ENCODE data around the gene HPSE.
"Not testable (repeated sequence)": the region's sequence is repeated elsewhere in the genome, so short reads cannot be mapped to it uniquely, and the experiment has no call there.

Gene HPSE

DNA sequence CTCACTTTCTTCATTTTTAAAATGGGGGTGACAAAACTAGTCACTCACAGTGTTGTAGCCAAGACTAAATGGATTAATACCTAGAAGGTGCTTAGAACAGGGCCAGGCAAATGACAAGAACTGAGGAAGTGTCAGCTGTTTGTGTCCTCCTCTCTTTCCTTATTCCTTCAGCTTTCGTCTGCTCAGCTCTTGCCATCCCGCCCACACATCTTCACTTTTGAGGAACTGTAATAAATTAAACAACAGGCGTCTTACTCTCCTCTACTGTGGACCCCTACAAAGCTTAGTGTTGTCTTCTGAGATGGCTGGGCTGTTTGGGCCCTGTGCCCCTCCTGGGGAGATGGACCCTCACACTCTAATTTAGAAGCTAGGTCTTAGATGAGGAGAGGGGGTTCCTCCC is 2.7 kb downstream of the HPSE start:
- no peak for DNase-seq (ENCODE audit: low spot score)

DNA sequence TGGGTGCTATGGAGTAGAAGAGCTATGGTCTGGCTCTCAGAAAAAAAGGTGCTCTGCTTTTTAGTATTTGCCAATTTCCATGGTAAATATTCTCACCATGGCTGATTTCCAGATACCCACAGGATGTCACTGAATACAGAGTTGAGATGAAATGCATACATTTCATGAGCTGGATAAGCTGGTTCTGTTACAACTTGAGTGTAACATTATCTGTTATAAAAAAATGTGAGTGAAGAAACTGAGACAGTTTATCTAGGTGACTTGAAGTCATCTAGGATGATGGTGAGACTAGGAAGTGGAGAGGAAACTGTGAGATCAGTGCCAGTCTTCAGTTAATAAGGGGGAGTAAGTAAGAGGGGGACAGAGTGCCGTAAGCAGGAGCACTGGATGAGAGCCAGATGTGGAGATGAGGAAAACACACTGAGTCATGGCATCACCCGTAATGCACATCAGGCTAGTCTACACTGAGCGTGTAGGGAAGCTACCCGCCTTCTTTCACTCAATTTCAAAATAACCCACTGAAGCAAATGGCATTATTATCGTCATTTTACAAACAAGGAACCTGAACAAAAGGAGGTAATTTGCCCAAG is 5.0 kb downstream of the HPSE start:
- no peak for DNase-seq (ENCODE audit: low spot score)

DNA sequence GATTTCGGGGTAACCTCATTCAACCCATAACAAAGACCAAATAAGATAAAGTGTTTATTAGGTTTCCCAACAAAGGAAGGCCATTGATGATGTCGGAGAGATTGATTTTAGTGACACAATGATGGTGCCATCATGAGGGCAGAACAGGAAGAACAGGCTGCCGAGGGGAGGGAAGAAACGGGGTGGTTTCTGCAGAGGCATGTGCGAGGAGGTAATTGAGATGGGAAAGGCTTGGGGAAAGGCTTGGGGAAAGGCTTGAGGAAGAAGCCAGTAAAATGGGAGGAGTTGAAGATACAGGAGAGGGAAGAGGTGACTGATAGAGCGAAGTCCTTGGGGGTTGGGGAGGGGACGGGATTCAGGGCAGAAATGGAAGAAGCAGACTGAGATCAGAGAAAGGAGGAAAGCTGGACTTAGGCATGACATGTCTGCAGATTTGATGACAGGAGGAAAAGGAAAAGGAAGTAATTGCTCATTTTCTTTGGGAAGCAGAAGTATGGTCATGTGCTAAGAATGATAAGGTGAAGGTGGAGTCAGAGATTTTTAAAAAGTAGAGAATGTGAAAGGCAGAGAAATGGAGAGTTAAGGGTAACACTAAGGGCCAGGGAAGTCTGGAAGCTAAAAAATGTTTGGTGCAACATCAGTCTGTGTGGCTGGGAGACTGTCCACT is 6.0 kb downstream of the HPSE start:
- no peak for DNase-seq (ENCODE audit: low spot score)

DNA sequence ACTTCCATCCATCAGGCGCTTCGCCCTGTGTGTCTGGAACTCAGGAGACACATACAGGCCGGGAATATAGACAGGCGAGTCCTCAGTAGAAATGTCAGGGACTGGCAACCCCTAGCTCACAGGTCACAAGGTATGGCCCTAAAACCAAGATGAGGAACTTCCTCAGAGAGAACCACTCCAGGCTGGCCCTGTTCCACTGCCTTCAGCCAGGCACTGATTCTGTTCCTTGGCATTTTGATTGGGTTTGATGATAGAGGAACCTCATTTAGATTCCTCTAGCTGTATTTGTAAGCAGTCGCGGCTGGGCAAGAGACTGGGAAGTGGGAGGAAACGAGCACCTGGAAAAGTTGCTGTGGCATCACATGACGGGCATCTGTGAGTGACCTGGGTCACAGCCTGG is 8.1 kb downstream of the HPSE start:
- no peak for DNase-seq (ENCODE audit: low spot score)

DNA sequence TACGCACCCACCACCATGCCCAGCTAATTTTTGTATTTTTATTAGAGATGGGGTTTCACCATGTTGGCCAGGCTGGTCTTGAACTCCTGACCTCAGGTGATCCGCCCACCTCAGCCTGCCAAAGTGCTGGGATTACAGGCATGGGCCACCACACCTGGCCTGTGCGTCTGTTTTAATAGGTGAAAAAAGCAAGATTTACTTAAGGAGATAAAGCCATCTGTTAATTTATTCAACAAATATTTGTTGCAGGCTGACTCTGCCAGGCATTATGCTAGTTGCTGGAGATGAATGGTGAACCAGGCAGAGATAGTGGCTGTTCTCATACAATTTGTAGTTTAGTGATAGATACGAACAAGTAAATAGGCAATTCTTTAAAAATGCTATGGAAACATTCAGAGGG is 9.3 kb downstream of the HPSE start:
- not testable (repeated sequence) for DNase-seq (ENCODE audit: low spot score)

DNA sequence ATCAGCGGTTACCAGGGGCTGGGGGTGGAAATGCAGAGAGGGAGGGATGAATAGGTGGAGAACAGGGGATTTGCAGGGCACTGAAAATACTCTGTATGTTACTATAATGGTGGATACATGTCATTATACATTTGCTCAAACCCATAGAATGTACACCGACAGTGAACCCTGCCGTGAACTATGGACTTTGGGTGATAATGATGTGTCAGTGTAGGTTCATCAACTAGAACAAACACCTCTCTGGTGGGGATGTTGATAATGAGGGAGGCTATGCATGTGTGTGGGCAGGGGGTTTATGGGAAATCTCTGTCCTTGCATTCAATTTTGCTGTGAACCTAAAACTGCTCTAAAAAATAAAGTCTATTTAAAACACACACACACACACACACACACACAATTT is 11.5 kb downstream of the HPSE start:
- DNase-seq (ENCODE audit: low spot score): no peak

DNA sequence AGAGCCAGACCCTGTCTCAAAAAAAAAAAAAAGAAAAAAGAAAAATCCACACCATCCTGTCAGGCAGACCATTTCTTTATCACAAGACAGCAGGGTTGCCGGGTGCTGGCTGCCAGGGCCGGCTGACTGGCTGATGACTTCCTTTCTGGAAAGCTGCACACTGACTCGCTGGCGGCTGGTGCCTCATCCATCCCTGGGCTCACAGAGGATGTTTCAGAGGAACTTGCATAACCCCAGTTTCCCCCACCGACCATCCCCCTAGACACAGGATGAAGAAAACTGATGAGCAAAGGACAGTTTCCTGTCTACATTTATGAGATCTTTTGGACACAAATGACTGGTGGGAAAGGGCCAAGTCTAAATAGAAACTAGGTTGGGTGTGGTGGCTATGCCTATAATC is 14.1 kb downstream of the HPSE start:
- DNase-seq (ENCODE audit: low spot score): peak; percentile 46

DNA sequence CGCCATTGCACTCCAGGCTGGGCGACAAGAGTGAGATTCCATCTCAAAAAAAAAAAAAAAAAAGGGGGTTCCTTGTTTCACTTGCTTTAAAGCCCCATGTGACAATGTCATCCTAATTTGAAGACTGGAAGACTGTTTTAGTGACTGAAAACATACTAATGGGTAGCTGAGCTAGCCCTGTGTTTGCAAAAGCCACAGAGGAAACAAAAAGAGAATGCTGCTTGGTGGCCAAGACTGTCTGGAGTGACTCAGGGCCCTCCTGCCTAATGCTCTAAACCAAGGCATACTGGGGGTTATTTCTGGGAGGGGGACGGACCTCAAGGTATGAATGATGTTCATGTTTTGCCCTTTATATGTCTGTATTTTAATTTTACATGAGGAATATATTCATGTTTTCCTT is 16.0 kb downstream of the HPSE start:
- no peak for DNase-seq (ENCODE audit: low spot score)

DNA sequence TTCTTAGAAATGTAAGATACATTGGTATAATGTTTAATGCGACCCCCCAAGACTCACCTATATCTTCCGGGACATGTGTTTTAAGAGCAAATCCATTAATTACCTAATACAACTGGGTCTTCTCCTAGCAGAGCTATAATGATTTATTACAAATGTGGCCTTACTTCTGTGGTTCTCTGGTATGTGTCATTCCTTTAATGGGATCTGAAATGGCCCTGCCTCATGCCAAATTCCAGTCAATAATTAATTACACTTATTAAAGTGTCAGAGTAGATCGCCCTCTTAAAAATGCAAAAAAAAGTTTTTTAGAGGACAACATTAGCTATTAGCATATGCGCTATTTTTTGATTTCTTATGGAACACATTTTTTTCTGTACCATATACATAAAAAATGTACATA is 17.0 kb downstream of the HPSE start:
- DNase-seq (ENCODE audit: low spot score): no peak

DNA sequence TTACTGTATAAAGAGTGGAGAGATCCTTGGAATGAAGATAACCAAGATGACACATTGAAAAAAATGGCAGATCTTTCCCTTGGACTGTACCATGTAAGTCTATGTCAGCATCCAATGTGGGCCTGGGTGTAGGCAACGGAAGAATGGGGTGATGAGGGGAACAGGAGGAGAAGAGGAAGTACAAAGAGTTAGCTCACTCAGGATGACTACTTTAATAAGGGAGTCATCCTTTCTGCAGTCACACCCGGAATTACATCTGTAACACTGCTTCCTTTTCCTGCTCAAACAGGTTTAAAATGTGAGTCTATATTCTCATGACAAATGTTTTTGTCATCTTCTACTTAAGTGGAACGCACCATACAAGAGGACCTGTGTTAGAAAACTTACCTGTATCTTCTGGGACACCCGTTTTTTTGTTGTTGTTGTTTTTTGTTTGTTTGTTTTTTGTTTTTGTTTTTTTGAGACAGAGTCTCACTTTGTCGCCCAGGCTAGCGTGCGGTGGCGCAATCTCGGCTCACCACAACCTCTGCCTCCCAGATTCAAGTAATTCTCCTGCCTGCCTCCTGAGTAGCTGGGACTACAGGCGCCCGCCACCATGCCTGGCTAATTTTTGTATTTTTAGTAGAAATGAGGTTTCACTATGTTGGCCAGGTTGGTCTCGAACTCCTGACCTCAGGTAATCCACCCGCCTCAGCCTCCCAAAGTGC is 18.0 kb downstream of the HPSE start:
- DNase-seq (ENCODE audit: low spot score): no peak

DNA sequence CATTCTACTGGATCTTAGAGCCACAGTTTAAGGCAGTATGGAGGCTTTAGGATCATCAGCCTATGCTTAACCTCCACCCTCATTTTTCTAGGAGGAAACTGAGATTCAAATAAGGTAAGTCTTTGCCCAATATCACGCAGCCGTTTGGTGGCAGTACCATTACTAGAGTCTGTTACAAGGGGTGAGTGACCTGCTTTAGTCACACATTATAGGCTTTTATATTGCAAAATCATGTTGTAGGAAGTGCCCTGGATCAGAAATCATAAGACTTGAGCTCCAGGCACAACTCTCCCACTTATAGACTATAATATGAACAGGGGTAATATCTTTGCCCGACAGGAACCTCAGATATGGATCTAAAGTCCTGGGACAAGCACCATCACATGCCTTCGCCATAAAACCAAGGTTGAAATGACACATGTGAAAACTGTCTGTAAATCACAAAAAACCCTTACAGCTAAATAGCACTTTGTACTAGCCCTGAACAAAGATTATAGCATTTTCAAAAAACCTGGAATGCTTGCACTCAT is 19.2 kb downstream of the HPSE start:
- no peak for DNase-seq (ENCODE audit: low spot score)

DNA sequence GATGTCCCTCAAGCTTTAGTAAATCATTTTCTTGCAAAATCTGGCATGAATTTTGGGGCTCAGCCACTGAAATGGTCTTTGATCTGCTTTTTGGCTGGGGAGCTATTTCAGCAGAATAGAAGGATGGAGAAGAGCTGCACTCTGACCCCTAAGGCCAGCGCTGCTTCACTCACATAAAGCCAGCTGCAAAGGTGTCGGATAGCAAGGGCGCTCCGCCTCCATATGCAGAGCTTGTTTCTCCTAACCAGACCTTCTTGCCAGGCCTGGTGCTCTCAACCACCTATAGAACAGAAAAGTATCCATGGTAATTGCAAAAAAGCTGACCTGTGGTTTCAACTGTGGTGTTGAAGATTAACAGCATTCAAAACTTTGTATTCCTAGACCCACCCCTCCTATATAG is 26.0 kb downstream of the HPSE start:
- DNase-seq (ENCODE audit: low spot score): no peak

DNA sequence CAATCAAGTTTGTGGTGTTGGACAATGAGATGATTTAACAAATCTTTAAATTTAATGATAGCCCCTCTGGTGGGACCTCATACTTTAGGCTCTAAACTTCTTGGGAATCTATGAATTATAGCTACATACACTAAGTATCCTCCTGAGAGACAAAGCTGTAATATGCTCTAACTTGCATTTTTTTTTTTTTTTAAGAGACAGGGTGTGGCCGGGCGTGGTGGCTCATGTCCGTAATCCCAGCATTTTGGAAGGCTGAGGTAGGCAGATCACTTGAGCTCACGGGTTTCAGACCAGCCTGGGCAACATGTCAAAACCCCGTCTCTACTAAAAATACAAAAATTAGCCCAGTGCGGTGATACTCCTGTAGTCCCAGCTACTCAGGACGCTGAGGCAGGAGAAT is 26.7 kb downstream of the HPSE start:
- DNase-seq (ENCODE audit: low spot score): no peak

DNA sequence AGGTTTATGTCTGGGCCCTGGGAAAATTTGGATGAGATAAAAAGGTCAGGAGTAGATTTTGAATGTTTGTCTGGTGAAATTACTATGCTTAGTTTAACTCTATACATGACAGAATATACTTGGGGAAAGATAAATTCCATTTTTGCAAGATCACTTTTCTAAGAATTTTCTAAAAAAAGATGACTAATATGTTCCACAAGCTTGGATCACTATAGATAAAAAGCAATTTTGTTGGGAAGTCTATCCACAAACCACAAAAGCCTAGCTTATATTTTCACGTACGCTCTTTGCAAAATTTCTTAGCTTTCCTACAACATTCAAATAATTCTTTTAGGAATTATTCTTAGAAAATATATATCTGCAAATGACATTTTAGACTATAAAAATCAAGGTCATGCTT is 29.5 kb downstream of the HPSE start:
- no peak for DNase-seq (ENCODE audit: low spot score)

DNA sequence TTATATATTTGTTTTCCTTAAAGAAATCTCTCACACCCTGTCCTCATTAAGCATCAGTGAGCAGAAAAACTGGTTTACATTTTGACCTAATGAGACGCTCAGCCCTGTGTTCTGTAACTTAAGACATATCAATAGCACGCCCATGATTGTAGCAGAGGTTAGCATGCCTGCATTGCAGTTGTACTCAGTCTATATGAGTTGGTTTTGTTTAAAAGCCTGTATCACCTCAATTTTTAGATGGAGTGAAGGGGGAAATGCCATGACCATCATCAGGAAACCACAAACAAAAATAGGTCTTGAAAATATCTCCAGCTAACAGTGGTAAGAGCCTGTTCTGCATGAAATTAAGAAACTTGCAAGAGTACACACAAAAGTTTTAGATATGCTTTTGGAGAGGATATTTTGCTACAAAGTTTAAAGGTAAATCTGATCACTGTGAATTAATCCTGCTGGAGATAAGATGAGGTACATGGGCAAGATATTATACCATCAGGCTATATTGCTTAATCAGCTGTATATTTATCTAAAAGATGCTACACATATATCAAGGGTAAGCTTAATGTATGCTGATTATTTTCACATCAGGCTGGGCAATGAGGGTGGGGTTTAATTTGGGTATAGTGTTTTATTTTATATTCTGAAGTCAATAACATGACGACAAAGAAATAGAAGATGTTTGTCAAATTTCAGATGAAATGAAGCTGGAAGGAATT is 36.9 kb downstream of the HPSE start:
- DNase-seq (ENCODE audit: low spot score): no peak

DNA sequence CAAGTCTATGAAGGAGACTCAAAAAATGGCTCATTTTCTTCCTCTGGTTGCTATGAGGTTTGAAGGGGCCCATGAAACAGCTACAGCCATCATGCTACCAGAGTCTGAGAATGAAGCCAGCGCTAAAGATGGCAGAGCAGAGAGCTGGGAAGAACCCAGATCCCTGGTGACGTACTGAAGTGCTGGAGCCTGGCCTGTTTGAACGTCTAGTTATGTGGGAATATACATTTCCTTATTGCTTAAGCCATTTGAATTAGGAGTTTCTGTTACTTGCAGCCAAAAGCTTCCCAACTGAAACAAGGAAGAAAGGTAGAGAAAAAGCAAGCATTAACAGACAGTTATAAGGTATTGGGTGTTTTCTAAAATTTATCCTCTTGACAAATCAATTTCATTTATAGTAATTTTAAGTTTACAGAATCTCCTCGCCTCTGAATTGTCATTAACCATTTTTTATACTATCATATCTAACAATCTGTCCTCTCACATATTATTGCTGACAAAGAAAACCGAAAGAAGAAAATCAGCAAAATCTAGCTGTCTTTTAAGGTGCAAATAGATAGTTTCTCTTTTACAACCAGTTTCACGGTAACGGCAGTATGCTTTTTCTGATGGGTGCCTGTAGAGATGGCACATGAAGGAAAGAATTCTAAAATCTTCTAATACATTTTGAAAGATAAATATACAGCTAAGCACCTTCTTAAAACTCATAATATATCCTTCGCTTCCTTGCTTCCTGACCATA is 41.2 kb downstream of the HPSE start:
- DNase-seq (ENCODE audit: low spot score): no peak

DNA sequence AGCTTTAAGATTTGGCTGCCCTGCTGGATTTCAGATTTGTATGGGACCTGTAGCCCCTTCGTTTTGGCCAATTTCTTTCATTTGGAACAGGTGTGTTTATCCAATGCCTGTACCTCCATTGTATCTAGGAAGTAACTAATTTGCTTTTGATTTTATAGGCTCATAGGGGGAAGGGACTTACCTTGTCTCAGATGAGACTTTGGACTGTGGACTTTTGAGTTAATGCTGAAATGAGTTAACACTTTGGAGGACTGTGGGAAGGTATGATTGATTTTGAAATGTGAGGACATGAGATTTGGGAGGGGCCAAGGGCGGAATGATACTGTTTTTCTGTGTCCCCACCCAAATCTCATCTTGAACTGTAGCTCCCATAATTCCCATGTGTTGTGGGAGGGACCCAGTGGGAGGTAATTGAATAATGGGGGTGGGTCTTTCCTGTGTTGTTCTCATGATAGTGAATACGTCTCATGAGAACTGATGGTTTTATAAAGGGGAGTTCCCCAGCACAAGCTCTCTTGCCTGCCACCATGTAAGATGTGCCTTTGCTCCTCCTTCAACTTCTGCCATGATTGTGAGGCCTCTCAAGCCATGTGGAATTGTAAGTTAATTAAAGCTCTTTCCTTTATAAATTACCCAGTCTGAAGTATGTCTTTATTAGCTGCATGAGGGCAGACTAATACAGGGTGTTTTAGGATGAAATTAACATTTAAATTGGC is 44.4 kb downstream of the HPSE start:
- not testable (repeated sequence) for DNase-seq (ENCODE audit: low spot score)

DNA sequence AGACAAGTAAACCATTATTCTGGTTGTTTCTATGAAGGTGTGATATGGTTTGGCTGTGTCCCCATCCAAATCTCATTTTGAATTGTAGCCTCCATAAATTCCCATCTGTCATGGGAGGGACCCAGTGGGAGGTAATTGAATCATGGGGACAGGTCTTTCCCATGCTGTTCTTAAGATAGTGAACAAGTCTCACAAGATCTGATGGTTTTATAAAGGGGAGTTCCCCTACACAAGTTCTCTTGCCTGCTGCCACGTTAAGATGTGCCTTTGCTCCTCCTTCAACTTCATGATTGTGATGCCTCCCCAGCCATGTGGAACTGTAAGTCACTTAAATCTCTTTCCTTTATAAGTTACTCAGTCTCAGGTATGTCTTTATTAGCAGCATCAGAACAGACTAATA is 46.3 kb downstream of the HPSE start:
- DNase-seq (ENCODE audit: low spot score): not testable (repeated sequence)

DNA sequence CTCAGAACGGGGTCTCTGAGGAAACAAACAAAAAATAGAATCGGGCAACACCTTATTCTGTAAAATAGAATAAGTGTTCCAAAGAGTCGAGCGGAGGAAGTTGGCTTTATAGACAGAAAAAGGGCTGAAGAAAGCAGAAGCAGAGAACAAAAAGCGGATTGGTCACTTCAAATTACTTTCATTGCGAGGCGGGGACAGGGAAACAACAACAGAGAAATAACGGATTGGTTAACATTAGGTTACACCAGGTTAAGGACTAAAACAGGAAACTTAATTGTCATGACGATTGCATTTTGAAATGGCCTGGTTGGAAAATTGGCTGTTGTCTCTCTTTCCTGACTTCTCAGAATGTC is 49.6 kb downstream of the HPSE start:
- DNase-seq (ENCODE audit: low spot score): peak; percentile 47

DNA sequence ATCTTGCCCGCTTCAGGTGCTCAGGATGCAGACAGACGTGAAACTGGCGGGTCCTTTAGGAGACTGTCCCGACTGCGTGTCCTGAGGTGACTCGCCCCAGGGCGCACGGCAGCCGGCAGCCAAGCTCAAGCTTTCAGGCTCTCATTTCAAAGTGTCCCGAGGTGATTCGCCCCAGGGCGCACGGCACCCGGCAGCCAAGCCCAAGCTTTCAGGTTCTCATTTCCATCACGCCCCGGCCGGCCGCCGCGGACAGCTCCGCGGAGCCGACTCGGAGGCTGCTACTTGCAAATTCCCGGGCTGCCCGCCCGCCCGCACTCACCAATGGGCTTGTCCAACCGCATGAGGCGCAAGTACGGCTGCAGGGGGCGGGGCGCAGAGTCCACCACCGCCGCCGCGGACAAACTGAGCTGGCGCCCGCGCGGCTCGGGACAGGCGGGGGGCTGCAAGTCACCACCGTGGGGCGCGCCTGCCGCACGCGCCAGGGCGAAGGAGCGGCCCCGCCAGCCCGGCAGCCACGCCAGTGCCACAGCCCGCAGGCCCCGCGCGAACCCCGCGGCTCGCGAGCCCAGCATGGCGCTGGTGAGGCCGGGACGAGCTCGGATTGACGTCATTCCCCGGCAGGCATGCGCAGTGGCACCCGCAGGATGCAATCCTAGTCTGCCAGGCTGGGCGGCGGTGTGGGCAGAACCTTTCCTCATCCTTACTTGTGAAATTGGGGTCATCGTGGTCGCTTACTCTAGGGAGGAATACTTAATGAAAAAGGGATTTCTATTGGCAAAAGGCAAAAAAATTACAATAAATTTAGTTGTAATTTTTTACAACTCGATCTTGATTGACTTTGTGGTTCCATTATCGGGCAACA is 50.2 kb downstream of the HPSE start, which contains the start of gene COQ2:
Gene COQ2 (minus strand): TSS at position 606 of the 862 bp plus-strand sequence. CDS start 34 bp downstream, at position 572.
- peak; percentile 95 for DNase-seq (ENCODE audit: low spot score)

Data from activated CD4-positive, alpha-beta T cell treated with anti-CD3 and anti-CD28 coated beads, Interleukin-2, Interleukin-4, amounts not matched to agents 100 ng/mL and 50 ng/mL, durations not matched to agents 16 hours and 8 hours (primary cell).